Fibroblast of peridontal ligament (primary cell): Measurements from ENCODE around the gene IDH2.
"Not testable (repeated sequence)": the region's sequence is repeated elsewhere in the genome, so short reads cannot be mapped to it uniquely, and the experiment has no call there.

Experiments used
- DNase-seq: peaks from one replicate; pipeline ENCODE4 v3.0.0-alpha.2; 2010; ENCODE audit errors: extremely low read depth

IDH2 gene

GRCh38 chr15:90084876-90085423 lies 17.3 kb downstream of the IDH2 start:
- no peak for DNase-seq

GRCh38 chr15:90083954-90084607 lies 18.2 kb downstream of the IDH2 start:
- no peak for DNase-seq

DNA sequence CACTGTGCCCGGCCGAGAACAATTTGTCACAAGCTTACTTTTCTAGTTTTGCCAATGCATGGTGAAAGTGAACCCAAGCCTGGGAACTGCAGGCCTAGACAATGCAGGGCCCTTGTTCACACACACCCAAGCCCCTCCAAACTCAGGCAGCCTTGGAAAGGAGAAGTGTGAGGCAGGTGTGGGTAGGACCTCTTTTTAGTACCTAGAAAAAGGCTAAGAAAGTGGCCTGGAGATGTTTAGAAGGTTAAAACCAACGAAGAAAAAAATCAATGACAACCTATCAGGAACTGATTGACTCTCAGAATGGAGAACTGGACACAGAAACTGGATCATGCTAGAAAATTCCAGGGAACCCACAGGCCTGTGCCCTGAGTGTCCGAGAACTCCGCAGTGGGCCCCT lies 18.8 kb downstream of the IDH2 start:
- DNase-seq, result no peak

GRCh38 chr15:90082140-90082715 lies 20.0 kb downstream of the IDH2 start:
- DNase-seq, result no peak

DNA sequence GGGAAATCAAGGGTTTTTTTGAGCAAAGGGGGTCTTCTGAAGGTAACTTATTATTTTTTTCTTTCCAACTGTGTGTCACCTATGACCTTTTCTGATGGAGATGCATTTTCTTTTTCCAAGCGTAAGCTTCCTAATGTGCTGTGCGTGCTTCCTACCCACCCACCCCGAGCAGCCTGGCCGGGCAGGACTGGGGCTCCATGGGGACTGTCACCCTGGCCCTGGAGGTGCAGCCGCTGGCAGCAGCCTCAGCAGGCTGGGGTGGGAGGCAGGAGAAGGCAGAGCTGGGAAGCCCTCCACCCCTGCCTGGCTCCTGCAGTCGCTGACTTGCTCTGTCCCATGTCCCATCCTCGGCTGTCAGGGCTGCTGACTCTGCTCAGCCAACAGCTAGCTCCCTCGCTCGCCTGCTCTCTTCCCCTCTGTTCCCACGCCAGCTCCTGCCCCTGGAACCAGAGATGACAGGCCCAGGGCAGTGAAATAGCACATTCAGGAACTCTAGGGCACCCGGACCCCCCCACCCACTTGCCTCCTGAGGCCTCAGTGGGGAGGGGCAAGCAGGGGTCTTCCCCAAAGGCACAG lies 21.4 kb downstream of the IDH2 start:
- no peak for DNase-seq

DNA sequence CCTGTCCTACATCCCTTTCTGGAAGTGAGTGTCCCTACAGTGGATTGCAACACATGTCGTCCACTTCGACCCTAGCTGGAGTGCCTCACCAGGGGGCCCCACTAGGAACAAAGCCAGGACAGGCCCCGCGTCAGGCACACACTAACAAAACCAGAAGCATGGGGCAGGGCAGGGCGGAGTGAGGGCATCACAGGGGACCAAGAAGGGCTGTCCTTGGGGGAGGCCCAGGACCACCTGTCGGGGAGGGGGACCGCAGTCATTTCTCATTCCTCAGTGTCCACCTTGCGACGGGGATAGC lies 21.9 kb downstream of the IDH2 start:
- no peak for DNase-seq

- no peak for DNase-seq
Measured at GRCh38 chr15:90079619-90080457, 22.4 kb downstream of the IDH2 start.

DNA sequence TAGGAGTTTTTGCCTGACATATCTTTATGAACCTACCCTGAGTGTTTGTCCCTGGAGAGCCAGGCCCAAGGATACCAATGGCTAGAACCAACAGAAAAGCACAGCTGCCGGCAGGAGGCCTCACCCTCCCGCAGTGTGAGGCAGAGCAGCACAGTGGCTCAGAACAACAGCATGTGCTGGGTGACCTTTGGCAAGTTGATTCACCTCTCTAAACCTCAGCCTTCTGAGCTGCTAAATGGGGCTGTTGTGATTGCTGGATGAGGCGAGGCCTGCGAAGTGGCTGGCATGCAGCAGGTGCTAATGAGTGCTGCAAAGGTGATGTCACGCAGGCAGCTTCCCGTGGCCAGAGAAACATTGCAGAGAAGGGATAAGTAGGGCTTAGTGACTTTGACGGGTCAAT lies 23.3 kb downstream of the IDH2 start:
- no peak for DNase-seq

GRCh38 chr15:90076716-90077115 lies 25.6 kb downstream of the IDH2 start:
- DNase-seq, result no peak

- DNase-seq, result no peak
Measured at GRCh38 chr15:90075420-90076289, 26.6 kb downstream of the IDH2 start.

- no peak for DNase-seq
Measured at GRCh38 chr15:90074916-90075315, 27.4 kb downstream of the IDH2 start.

GRCh38 chr15:90074023-90074422 lies 28.2 kb downstream of the IDH2 start:
- DNase-seq, result no peak

- DNase-seq, result no peak
Measured at GRCh38 chr15:90072978-90073640, 29.2 kb downstream of the IDH2 start.

GRCh38 chr15:90071220-90071807 lies 31.0 kb downstream of the IDH2 start:
- DNase-seq, result peak; percentile 85

GRCh38 chr15:90070623-90071022 lies 31.6 kb downstream of the IDH2 start:
- DNase-seq, result not testable (repeated sequence)

DNA sequence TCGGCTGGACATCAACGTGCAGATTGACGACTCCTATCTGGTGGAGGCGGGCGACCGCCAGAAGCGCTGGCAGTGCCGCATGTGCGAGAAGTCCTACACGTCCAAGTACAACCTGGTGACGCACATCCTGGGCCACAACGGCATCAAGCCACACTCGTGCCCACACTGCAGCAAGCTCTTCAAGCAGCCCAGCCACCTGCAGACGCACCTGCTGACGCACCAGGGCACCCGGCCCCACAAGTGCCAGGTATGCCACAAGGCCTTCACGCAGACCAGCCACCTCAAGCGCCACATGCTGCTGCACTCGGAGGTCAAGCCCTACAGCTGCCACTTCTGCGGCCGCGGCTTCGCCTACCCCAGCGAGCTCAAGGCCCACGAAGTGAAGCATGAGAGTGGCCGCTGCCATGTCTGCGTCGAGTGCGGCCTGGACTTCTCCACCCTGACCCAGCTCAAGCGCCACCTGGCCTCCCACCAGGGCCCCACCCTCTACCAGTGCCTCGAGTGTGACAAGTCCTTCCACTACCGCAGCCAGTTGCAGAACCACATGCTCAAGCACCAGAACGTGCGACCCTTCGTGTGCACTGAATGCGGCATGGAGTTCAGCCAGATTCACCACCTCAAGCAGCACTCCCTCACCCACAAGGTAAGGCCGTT lies 34.2 kb downstream of the IDH2 start:
- DNase-seq, result no peak

DNA sequence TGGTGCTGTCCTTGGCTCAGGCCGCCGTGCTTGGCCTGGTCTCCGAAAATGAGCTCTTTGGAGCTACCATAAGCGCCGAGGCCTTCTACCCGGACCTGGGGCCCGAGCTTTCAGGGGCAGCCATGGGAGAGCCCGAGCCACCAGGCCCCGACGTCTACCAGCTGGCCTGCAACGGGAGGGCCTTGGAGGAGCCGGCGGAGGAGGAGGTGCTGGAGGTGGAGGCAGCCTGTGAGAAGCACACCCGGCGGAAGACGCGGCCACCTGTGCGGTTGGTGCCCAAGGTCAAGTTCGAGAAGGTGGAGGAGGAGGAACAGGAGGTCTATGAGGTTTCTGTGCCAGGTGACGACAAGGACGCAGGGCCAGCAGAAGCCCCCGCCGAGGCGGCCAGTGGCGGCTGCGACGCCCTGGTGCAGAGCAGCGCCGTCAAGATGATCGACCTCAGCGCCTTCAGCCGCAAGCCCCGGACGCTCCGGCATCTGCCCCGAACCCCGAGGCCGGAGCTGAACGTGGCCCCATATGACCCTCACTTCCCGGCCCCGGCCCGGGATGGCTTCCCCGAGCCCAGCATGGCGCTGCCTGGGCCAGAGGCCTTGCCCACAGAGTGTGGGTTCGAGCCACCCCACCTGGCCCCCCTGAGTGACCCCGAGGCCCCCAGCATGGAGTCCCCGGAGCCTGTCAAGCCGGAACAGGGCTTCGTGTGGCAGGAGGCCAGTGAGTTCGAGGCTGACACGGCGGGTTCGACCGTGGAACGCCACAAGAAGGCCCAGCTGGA lies 34.9 kb downstream of the IDH2 start:
- no peak for DNase-seq

DNA sequence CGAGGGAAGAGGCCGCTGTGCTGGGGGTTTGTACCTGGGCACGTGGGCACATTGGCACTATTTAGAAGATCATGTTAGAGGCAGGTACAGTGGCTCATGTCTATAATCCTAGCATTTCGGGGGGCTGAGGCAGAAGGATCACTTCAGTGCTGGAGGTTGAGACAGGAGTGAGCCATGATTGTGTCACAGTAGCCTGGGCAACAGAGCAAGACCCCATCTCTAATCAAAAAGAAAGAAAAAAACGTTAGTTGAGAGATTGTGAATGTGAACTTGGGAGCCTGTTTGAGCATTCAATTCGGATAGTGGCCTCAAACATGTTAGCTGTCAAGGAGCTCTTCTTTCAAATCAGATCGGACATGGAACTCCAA lies 36.6 kb downstream of the IDH2 start:
- no peak for DNase-seq

DNA sequence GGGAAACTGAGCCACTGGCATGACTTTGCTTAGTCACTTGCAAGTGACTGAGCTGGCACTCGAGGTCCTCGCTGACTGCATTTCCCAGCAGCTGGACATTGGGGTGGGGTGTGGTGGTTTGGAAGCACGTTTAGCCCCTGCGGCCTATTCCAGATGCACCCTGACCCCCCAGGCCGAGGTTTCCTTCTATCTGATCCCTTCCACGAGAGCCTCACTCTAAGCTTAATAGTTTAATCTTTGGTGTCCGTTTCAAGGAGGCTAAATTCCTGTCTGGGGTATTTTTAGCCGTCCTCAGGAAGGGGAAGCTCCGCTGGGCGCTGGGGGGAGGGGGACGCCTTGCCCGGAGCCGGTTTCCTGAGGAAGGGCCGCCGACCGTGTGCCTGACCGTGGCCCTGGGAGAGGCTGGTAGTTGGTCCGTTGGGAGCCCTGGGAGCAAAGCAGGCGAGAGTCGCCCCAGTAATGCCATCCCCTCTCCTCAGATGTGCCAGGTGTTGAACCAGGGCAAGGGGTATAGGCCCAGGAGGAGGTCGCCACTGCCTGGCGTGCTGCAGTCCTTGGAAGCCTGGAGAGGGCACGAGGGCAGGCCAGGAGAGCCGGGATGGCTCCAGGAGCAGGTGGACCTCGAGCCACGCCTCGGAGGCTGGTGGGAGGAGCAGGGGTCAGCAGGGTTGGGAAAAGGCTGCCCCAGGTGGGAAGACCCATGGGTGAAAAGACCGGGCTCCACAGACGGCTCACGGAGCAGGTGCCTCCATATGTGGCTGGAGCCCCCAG lies 37.2 kb downstream of the IDH2 start:
- no peak for DNase-seq
